ENCODE results near the gene FGD5. TPM values are rescaled to one million over a fixed set of nuclear protein-coding genes. Genes with fewer than 3 reads are reported as not detected.

Gene FGD5
- polyA plus RNA-seq, 1 of the 3 experiments (the other 2 are of a cell fraction): not detected

DNA sequence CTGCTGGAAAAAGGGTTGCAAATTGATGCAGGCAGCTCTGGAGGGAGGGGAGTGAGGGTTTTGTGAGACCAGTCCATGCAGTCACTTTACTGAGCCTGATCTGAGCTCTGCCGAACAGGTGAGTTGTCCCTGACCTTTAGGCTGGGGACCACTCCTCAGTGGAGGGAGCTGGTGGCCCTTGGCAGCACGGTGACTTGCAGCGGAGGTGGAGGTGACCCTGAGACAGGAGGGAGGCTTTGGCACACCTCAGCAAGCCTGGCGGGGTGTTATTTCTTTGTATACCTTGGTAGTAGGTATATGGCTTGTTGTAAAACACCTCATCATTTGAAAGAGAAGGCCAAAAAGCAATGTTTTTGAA lies 43.5 kb downstream of the FGD5 start (continued):
- TF ChIP-seq, protein P1, sequence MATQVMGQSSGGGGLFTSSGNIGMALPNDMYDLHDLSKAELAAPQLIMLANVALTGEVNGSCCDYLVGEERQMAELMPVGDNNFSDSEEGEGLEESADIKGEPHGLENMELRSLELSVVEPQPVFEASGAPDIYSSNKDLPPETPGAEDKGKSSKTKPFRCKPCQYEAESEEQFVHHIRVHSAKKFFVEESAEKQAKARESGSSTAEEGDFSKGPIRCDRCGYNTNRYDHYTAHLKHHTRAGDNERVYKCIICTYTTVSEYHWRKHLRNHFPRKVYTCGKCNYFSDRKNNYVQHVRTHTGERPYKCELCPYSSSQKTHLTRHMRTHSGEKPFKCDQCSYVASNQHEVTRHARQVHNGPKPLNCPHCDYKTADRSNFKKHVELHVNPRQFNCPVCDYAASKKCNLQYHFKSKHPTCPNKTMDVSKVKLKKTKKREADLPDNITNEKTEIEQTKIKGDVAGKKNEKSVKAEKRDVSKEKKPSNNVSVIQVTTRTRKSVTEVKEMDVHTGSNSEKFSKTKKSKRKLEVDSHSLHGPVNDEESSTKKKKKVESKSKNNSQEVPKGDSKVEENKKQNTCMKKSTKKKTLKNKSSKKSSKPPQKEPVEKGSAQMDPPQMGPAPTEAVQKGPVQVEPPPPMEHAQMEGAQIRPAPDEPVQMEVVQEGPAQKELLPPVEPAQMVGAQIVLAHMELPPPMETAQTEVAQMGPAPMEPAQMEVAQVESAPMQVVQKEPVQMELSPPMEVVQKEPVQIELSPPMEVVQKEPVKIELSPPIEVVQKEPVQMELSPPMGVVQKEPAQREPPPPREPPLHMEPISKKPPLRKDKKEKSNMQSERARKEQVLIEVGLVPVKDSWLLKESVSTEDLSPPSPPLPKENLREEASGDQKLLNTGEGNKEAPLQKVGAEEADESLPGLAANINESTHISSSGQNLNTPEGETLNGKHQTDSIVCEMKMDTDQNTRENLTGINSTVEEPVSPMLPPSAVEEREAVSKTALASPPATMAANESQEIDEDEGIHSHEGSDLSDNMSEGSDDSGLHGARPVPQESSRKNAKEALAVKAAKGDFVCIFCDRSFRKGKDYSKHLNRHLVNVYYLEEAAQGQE (IDR thresholded peaks at IDR 0.05; ENCODE audit: low read depth, low read length): no peak
- TF ChIP-seq SMC3 (IDR thresholded peaks at IDR 0.05; ENCODE audit: low read depth, low read length): no peak
- TF ChIP-seq FOSL2 (IDR thresholded peaks at IDR 0.05; ENCODE audit: borderline replicate concordance, low read depth): no peak
- TF ChIP-seq YY1 (IDR thresholded peaks at IDR 0.05; ENCODE audit: low read depth): no peak
- no peak for TF ChIP-seq TAF1 (IDR thresholded peaks at IDR 0.05; ENCODE audit: borderline replicate concordance, low read depth, low read length)
- no peak for TF ChIP-seq MEF2A (IDR thresholded peaks at IDR 0.05; ENCODE audit: borderline replicate concordance, low read depth)
- no peak for TF ChIP-seq CHD2 (IDR thresholded peaks at IDR 0.05; ENCODE audit: low read length, partially characterized antibody)
- TF ChIP-seq JUND (IDR thresholded peaks at IDR 0.05): no peak
- TF ChIP-seq EZH2phosphoT487 (IDR thresholded peaks at IDR 0.05; ENCODE audit: borderline replicate concordance, low read depth): no peak
- TF ChIP-seq, protein P2, sequence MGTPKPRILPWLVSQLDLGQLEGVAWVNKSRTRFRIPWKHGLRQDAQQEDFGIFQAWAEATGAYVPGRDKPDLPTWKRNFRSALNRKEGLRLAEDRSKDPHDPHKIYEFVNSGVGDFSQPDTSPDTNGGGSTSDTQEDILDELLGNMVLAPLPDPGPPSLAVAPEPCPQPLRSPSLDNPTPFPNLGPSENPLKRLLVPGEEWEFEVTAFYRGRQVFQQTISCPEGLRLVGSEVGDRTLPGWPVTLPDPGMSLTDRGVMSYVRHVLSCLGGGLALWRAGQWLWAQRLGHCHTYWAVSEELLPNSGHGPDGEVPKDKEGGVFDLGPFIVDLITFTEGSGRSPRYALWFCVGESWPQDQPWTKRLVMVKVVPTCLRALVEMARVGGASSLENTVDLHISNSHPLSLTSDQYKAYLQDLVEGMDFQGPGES (IDR thresholded peaks at IDR 0.05; ENCODE audit: low read depth, low read length): no peak
- TF ChIP-seq, protein P3, sequence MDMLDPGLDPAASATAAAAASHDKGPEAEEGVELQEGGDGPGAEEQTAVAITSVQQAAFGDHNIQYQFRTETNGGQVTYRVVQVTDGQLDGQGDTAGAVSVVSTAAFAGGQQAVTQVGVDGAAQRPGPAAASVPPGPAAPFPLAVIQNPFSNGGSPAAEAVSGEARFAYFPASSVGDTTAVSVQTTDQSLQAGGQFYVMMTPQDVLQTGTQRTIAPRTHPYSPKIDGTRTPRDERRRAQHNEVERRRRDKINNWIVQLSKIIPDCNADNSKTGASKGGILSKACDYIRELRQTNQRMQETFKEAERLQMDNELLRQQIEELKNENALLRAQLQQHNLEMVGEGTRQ (IDR thresholded peaks at IDR 0.05; ENCODE audit: borderline replicate concordance, low read depth, low read length): no peak
- TF ChIP-seq POLR2AphosphoS5 (IDR thresholded peaks at IDR 0.05; ENCODE audit: low read depth, low read length): no peak

DNA sequence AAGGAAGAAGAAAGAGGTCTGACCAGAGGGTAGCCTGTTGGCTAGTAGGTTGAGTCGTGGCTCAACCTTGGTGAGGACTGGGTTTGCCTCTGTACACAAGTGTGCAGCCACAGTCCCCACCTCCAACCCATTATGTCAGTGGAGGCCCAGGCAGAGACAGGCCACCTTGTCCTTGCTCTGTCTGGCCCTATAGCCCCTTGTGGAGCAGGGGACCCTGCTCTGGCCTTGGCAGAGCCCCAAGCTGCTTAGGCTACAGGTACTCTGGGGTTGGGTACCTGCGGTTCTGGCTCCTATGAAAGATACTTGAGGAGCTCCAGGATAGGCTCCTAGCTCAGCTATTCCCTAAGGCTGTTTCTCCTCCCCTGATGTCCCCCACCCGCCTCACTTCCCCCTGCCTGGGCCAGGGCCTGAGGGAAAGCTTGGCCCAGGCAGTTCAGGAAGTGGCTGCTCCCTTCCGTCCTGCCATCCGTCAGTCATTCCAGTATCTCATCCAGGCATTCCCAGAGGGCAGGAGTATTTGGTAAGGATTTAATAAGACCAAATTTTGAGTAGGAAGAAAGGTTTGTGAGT lies 44.0 kb downstream of the FGD5 start:
- 48% methylated on average over 4 of the region's 5 CpGs for WGBS (ENCODE audit: low lambda C conversion rate)
- Histone ChIP-seq H3K4me2 (no peak overlapping the region), H3K27ac (ENCODE audit: low read depth in 2 of 2, low read length in 1 of 2) (no peak overlapping the region), H3K36me3 (replicated peaks in 1 of 2; ENCODE audit: control insufficient read depth in 1 of 2, insufficient read depth in 2 of 2, low read length in 1 of 2) (no peaks in the 10 kb centered on the region), H3K27me3 (ENCODE audit: insufficient read depth) (no peaks in the 10 kb centered on the region), H3K9me2 (no peaks in the 10 kb centered on the region), H3K9ac (no peak overlapping the region), H3F3A (replicated peaks; ENCODE audit: insufficient read depth) (no peaks in the 10 kb centered on the region), H3K9me3 (no peaks in the 10 kb centered on the region), H2AFZ (ENCODE audit: low read depth) (no peak overlapping the region), H3K79me2 (ENCODE audit: insufficient read depth) (no peaks in the 10 kb centered on the region), H3K4me3 (ENCODE audit: low read depth in 2 of 2, low read length in 1 of 2) (no peak overlapping the region), H3K4me1 (ENCODE audit: control insufficient read depth in 1 of 2, insufficient read depth in 2 of 2, low read depth in 1 of 2, low read length in 1 of 2) (peaks cover 0 to 4% of the 10 kb centered on the region in 2 experiments; a peak in 1 of 4 replicates), H4K20me1 (ENCODE audit: insufficient read depth) (no peaks in the 10 kb centered on the region)
- TF ChIP-seq, protein P2 (IDR thresholded peaks at IDR 0.05; ENCODE audit: low read depth, low read length): no peak
- TF ChIP-seq CHD2 (IDR thresholded peaks at IDR 0.05; ENCODE audit: low read length, partially characterized antibody) (no peak), FOSL2 (IDR thresholded peaks at IDR 0.05; ENCODE audit: borderline replicate concordance, low read depth) (no peak), FOXJ3 (CRISPR knock-in tag; IDR thresholded peaks at IDR 0.05) (no peak), TCF12 (IDR thresholded peaks at IDR 0.05) (no peak), NRF1 (IDR thresholded peaks at IDR 0.05; ENCODE audit: low read depth, low read length) (no peak), EZH2phosphoT487 (IDR thresholded peaks at IDR 0.05; ENCODE audit: borderline replicate concordance, low read depth) (no peak)
- ChIA-PET CTCF (interaction anchor here (0.8 to 1.5 kb wide), 5 partner anchors 14 to 183 kb away, joined by 3 to 13 read pairs (median 3); no protein-coding TSS in a partner anchor), POLR2A (no interaction called here)
- no peak for DNase-seq

Measured in SK-N-SH (cell line).